NOMO-1 (cell line): ENCODE data around the gene PNLIPRP2.

Experiments used
- DNase-seq, 2 experiments: peaks; one replicate each; lab custom pipeline; 2025; ENCODE audit not compliant: unreplicated experiment in 2 of 2; lab: John Stamatoyannopoulos, UW

Gene PNLIPRP2

DNA sequence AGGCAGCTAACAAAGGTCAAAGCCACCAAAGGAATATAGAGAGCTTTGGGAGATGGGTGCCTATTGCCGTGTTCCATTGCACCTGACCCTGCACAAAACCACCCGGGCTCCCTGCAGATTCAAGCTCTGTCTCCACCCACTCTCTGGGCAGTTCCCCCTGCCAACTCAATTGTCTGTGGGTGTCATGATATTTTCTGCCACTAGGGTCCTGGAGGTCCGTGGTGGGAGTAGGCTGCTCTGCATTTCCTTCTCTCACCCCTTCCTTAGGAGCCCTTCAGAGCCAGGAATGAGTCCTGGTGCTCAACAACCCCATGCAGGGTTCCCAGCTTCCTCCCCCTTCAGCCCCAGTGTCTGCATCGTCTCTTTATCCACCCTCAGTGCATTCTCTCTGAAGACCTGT is 34.1 kb downstream of the PNLIPRP2 start:
- DNase-seq = no peak

DNA sequence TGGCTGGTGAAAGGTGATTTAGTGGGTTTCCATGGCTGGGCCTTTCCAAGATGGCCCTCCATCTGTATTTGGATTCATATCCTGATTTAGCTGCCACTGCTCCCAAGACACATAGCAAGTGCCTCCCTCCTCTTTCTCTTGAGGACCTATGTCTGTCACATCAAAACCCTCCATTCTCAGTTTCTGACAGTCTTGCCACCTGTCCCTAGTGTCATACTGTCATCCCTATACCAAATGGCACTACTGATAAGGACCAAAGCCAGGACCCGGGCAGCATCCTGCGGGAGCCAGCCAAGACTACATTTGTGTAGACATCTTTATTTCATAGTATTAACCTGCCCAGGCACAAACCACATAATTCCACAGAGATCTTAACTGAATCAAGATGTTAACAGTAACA is 34.8 kb downstream of the PNLIPRP2 start:
- DNase-seq = no peak

DNA sequence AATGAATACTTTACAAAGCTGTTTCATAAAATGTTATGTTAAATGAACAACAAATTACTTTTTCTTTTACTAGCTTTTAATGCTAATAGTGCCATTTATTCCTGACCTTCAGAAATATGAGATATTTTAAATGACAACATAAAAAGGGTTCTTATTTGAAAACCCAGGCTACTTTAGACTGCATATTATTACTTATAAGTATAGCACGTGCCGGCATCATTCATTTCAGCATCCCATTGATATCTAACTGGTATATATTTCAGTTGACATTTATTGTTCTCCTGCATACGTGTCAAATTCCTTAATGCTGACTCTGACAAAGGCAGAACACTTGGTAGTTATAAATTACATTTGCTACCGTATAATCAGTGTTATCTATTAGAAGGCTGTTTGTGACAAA is 35.3 kb downstream of the PNLIPRP2 start:
- DNase-seq = no peak

DNA sequence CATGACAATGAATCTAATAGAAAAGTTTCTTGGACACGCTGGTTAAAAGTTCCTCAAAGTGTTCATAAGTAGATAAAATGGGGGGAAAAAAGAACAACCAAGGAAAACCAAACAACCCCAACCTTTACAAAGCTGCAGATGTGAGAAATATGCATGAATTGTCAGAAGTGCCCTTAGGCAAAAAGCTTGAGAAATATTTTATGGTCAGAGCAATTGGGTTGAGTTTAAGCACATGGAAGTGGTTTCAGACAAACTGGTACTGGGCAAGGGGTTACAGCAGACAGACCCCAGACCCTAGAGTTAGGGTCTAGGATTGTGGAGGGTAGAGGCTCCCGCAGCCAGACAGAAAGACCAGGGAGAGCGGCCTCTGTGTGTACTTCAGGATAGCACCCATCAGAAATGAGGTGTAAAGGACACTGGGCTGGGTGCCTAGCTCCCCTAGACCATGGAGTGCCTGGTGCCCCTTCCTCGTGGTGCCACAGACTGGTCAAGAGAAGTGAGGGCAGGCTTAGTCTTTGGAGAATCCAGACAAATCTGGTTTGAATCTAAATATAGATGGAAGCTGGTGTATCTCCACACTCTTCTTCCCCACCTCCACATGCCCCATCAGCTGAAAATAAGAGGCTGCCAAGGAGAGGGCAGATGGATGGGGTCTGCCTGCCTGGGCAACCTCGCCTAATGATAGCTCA is 37.3 kb downstream of the PNLIPRP2 start:
- DNase-seq = no peak

DNA sequence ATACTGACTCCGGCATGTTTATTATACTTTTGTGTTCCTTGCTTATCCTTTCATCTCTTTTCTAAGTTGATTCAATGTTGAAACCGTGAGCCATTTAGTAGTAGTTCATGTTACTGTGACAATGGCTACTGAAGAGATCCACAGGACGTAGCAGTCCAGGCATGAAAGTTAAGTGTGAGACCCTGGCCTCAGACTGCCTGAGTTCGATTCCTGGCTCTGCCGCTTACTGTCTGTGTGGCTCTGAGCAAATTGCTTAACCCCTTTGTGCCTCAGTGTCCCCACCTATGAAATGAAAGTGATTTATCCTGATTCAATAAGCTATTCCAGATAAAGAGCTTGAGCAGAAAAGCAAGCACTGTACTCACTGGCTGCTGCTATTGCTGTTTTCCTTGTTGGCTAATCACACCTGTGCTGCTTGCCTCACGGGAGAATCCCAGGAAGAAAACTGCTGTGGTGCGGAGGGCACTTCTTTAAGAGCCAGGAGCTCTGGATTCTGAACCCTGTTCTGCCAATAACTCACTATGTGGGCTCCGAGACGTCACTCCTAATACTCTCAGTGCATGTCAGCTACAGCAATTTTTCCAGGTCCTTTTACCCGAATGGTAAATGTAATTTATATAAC is 38.4 kb downstream of the PNLIPRP2 start:
- no peak for DNase-seq

DNA sequence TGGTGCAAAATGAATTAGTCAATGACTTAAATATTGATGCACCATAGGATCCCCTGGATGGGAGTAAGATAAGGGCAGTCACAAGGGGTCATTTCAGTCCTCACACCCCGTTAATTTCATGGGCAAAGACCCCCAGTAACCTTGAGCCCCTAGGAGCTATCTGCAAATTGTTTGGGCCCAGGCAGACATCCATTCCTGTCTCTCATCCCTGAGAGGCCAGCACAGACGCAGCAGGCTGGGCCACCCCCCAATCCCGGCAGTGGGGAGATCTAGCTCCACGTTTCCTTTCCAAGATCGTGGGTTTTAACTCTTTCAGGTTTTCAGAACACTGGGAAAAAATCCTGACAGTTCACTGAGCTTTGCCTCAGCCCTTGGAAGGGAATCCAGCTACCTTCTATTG is 40.1 kb downstream of the PNLIPRP2 start:
- DNase-seq = no peak

DNA sequence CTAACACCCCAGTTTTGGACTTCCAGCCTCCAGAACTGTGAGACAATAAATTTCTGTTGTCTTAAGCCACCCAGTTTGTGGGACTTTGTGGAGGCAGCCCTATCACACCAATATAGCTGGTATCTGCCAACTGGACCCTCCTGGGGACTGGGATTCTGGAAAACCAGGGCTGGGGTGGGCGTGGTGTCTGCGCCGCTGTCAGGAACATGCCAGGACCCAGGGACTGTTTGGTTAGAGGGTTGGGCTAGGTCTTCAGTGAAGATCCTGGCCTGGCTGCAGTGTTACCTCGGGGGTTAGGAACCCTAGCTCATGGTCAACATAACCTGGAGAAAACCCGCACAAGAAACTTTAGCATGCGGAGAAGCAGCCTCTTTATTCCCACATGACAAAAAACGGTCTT is 42.6 kb downstream of the PNLIPRP2 start:
- no peak for DNase-seq

DNA sequence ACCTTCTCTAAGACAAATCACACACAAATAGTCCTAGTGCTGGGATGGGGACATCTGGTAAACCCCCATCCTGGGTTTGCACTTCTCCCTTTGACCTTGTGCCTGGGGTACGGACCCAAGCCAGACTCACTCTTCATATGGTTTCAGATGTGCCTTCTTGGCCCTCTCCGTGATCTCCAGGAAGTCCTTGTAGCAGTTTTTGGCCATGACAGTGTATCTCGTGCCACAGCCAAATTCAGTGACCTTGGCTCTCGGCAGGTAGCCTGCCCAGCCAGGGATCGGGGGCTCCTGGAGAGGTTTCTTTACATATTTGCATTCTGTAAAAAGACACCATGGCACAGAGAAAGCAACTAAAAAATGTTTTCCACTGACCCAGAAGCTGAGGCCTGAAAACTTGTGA is 43.9 kb downstream of the PNLIPRP2 start:
- DNase-seq = no peak

DNA sequence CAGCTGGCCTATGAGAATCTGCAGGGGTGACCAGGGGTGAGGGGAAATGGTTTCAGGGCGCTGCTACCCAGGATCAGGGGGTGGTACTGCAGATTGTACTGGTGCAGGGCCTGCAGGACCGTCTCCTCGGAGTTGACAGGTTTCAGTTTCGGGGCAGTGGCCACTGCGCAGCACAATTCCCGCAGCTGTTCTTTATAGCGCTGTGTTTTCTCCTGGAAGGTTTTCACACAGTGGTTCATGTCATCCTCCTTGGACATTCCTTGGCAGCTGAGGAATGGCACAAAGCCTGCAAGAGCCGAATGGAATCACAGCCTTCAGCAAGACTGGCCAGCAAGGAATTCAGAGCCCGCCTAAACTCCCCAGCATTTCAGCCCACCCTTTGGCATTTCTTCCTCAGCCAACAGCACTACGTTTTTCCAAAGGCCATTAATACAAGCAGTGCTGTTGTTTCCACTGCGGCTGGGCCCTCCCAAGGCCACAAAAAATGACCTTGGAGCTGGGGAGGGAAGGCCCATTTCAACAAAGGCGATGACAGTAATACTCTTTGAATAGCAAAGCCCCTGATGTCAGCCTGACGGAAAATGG is 44.9 kb downstream of the PNLIPRP2 start:
- DNase-seq = no peak

DNA sequence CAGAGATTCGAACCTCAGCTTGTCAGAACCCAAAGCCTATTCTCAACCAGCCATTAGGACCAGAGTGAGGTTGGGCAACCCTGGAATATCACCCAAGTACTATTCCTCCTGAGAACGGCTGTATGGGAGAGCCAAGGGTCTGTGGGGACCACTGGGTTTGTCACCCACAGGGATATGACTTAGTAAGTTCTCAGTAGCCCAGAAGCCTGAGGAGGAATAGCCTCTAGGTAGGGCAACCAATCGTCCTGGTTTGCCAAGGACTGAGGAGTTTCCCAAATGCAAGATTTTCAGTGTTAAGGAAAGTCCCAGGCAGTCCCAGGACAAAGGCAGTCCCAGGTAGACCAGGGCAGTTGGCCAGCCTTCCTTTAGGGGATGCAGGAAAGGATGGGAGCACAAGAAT is 46.7 kb downstream of the PNLIPRP2 start:
- DNase-seq = no peak

DNA sequence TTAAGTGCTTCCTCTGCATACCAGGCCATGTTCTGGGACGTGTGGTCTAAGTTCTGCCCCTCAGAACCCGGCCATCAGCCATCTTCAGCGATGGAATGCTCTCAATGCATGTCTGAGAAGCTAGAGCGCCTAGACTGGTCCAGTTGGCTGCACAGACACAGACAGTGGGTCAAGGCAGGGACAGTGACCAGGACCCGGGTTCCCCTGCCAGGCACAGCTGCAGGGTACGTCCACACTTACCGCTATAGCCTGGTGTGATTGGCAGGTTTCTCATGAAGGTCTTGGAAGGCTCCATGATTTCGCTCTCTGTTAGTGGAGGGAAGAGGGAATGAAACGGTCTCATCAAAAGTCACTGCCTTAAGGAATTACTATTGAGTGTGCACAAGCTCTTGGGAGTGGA is 47.3 kb downstream of the PNLIPRP2 start:
- no peak for DNase-seq

DNA sequence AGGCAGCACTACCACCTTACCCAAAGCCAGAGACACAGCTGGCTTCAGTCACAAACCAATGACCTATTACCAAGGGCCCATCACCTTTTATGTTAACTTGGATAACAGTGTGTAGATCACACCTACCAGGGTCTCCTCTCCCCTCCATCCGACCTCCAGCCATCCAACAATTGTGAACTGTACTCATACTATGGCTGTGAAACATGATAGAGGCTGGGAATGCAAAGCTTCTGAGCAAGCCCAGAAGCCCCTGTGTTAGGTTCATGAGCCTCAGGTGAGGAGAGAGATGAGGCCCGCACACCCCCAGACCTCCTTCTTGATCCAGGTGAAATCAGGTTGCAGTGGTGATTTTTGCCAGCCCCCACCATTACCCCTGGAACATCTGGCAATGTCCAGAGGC is 47.7 kb downstream of the PNLIPRP2 start:
- DNase-seq = no peak

DNA sequence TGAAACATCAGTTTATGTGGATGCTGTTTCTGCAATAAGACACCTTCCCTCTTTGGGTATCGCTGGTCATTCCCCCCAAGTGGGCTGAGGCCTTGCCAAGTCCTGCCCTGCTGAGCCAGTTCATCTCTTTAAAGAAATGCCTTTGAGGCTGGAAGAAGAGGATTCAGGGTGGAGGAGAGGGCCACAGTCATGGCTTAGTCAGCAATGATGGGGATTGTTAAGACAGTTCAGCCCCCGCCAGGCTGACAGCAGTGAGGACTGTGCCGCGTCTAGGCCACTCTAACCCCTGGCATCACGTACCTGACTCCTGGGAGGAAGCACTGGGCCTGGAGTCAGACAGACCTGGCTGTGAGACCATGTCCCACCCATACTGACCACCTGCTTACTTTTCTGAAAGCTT is 48.3 kb downstream of the PNLIPRP2 start:
- DNase-seq = no peak

DNA sequence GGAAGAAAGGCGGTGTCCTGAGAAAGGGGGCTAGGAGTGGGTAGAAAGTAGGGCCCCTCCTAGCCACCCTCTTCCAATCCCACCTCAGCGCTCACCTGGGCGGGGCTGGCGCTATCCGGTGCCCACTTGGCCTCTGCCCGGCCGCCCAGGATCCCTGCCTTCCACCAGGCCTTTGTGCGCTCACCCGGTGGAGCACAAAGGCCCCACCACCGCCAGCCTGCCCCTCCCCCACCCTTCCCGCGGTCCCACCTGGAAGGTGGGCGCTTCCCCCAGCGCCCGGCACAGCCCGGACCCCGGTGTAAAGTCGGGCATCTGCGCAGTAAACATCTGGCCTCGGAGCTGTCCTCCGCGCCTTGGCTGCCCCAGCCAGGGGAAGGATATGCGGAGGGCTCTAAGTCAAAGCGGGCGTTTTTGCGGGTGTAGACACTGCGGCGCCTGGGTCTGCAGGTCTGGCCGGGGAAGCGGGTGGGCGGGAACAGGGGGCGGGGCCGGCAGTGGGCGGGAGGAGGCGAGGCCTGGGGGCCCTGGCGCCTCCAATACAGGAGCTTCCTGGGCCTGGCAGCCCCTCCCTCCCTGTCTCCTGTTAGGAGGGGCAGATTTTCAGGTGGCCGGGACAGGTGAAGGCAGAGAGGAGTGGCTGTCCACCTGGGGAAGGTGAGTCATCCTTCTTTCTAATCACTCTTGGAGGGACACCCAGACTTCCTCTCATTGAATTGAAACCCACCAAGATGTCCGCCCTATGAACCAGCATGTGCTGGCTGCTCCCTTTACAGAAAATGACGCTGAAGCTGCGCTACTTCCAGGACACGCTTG is 49.3 kb downstream of the PNLIPRP2 start:
- DNase-seq = no peak

DNA sequence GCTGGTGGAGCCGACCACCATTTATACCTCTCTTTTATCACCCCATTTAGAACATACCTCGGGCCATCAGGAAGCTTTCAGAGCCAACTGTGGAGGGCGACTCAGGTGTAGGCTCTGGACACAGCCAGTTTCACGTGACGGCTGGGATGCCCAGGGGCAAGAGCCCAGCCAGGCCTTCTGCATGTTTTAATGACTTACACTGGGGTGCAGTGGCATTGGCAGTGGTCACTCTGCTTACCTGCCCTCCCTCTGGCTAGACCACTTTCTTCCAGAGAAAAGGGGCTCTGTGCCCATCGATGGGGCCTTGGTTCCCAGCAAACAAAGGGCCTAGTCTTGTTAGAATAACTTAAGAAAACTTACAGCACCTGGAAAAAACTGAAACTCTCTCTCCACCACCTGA is 50.0 kb downstream of the PNLIPRP2 start:
- no peak for DNase-seq

DNA sequence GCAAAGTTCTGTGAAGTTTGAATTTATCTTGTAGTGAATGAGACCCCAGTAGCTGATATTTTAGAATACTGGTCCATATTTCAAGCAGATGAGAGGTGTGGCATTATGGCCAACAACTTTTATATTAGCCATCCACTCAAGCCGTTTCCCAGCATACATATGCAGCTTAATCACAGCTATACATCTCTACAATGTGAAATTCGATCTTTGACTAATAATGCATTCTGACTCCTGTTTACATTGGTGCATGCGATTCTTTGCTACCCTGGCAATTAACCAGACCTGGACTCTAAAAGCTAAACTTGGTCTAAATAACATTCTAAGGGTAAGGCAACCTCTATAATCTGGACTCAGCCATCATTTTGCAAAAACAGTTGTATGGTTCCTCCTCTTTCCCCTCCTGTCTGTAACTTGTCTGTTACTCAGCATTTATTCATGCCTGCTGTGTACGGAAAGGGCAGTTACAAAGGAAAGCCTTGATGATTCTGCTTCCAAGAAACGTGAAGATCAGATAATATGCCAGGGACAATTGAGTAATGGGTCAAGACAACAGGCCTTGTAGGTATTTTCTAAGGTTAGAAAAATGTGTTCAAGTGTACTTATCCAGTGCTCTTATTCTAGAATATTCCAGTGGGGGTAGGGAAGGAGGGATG is 50.6 kb downstream of the PNLIPRP2 start:
- no peak for DNase-seq

DNA sequence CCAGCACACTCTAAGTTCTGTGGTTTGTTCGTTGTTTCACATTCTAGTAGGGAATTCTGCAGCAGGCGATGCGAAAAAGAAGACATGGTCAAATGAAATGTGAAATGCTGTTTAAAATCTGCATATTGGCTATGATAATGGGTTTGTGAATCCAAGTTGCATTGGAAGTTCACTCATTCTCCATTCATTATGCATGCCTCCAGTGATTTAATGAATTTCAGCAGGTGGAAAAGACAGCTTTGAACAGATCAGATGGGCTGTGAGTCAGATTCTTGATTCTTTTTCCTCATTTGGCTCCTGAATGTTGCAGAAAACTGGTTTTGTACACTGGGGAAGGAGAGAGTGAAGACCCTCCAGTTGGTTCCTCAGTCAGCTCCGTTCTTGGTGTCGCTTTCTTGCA is 52.1 kb downstream of the PNLIPRP2 start:
- DNase-seq = no peak

DNA sequence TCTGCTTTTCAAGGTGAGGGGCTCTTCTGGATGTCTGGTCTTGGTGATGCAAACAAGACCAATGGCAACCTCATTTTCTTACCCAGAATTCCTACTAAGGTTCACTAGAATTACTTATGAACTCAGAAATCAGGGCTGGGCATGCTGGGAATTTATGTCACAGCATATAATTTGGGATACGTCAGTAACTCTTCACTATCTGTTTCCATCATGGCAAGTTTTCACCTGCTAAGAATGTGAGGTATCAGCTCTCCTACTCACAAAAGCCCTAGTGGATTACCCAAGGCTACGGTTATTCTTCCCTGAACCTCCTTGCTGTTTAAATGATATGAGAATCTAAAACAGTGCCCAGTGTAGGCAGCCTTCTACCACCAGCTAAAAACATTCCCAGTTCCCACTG is 53.1 kb downstream of the PNLIPRP2 start:
- DNase-seq = no peak

DNA sequence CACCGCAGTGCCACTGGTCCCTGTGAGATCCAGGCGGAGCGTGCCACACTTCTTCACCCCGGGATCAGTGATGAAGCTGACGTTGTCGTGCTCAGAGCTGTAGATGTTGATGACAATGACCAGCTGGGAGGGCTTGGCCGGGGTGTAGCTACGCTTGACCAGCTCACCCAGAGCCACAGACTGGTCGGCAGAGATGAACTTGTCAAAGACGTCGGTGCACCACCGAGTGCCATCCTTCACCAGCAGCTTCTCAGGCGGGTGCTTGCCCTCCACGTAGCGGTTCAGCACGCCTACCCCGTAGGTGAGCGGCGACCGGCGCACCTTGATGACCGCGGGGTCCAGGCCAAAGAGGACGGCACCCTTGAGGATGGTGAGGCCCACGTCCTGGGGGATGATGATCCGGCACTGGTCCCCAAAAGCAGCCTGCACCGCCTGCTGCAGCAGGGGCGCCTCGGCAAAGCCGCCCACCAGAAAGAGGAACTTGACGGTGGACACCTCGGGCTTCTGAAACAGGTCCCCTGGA is 54.2 kb downstream of the PNLIPRP2 start:
- DNase-seq = no peak

DNA sequence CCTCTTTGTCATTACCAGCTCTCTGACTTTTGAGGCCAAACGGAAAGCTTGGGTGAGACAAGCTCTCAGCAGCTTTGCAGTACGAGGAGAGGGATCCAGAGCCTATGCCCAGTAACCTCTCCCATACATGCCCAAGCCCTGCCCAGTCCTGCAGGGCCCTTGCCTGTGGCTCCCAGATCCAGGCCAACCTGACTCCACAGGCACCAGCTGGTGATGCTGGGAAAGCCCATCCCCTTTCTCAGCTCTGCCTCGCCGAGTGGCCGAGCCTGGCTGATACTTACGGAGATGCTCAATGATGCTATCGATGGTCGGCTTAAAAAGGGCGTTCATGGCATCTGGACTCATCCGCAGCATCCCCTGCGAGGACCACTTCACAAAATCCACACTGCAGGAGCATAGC is 55.4 kb downstream of the PNLIPRP2 start:
- no peak for DNase-seq

DNA sequence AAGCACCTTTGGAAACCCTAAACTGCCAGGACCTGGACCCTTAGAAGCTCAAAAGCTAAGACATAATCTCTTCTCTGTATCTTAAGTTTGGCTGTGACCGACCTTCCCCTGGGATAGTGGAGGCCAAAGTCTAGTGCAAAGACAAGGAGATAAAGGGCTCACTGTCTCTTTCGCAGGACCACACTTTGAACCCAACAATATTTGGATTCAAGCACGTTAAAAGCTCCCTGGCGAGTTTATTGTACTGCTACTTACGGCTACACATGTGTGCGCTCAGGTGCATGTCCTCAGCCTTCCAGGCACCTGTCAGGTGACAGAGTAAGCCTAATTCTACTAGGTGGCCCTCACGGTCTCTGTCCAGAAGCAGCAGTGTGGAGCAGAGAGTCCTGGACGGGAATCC is 55.9 kb downstream of the PNLIPRP2 start:
- no peak for DNase-seq
